Karpas-422 (cell line): ENCODE measurements around the gene SARS2. TPM values are rescaled to one million over a fixed set of nuclear protein-coding genes. Genes with fewer than 3 reads are reported as not detected.
A peak's percentile ranks its signal among the peaks of the same experiment; 100 is the strongest.

Experiments
- DNase-seq: peaks from one replicate; pipeline ENCODE4 v3.0.0-alpha.2; 2015
- H2AFZ ChIP-seq: fragments of 200-600 bp; sonication (generic); 2 replicates; pipeline ENCODE4 v1.6.1; 2014; ENCODE audit warnings: antibody characterized with exemption, low read length, mixed read lengths
- H3K27ac ChIP-seq: fragments of 200-600 bp; sonication (generic); 2 replicates; pipeline ENCODE4 v1.5.1; 2014; ENCODE audit warnings: mild to moderate bottlenecking, low read length, moderate library complexity
- H3K27me3 ChIP-seq: fragments of 200-600 bp; sonication (generic); 2 replicates; pipeline ENCODE4 v1.6.1; 2014; ENCODE audit warnings: low read length, mixed read lengths
- H3K36me3 ChIP-seq: fragments of 200-600 bp; sonication (generic); 2 replicates; pipeline ENCODE4 v1.6.1; 2014; ENCODE audit warnings: low read length, mixed read lengths; ENCODE audit not compliant: insufficient read depth
- H3K4me1 ChIP-seq: fragments of 200-600 bp; sonication (generic); 2 replicates; pipeline ENCODE4 v1.6.1; 2014; ENCODE audit warnings: mild to moderate bottlenecking, low read length, mixed read lengths
- H3K4me2 ChIP-seq: fragments of 200-600 bp; sonication (generic); 2 replicates; pipeline ENCODE4 v1.6.1; 2014; ENCODE audit warnings: low read length, low read depth, mild to moderate bottlenecking; ENCODE audit not compliant: poor library complexity, severe bottlenecking
- H3K4me3 ChIP-seq: fragments of 200-600 bp; sonication (generic); 2 replicates; pipeline ENCODE4 v1.5.1; 2014; ENCODE audit warnings: mild to moderate bottlenecking, antibody characterized with exemption, low read length, mixed read lengths
- H3K79me2 ChIP-seq: fragments of 200-600 bp; sonication (generic); 2 replicates; pipeline ENCODE4 v1.6.1; 2014; ENCODE audit warnings: mild to moderate bottlenecking, low read length, mixed read lengths
- H3K9ac ChIP-seq: fragments of 200-600 bp; sonication (generic); 2 replicates; pipeline ENCODE4 v1.6.0; 2014; ENCODE audit warnings: low read length
- H3K9me2 ChIP-seq: fragments of 200-600 bp; sonication (generic), shearing (Covaris generic); replicated peaks from 2 replicates; pipeline ENCODE4 v1.6.0; 2014; ENCODE audit warnings: mild to moderate bottlenecking, low read length, moderate library complexity; ENCODE audit not compliant: insufficient read depth
- H3K9me3 ChIP-seq: fragments of 300-700, 200-600 bp; sonication (generic); 2 replicates; pipeline ENCODE4 v1.6.1; 2014; ENCODE audit warnings: low read length, mixed read lengths
- H4K20me1 ChIP-seq: fragments of 200-600 bp; sonication (generic); 2 replicates; pipeline ENCODE4 v1.6.1; 2014; ENCODE audit warnings: mild to moderate bottlenecking, antibody characterized with exemption, low read length, low read depth; ENCODE audit not compliant: insufficient read depth
- total RNA-seq: library from RNA; depleted of rRNA; stranded (reverse); fragments of >200 nt; shearing (Covaris generic); gene quantifications from 2 replicates; pipeline ENCODE4 v1.2.3, GENCODE V29; 2014; ENCODE audit warnings: low replicate concordance

Gene SARS2
- total RNA-seq, 1 experiment from 2014 or later = 16.8 TPM

GRCh38 chr19:38907670-38908069 is 22.9 kb downstream of the SARS2 start:
- no peaks in the 10 kb centered on the region for H3K27me3 ChIP-seq
- H3K9ac ChIP-seq = no peak overlapping the region
- H3K9me3 ChIP-seq = no peaks in the 10 kb centered on the region
- H3K79me2 ChIP-seq = 0 out of 2 replicates have a peak, but pooled peaks cover 4% of the 10 kb centered on the region
- H3K9me2 ChIP-seq = no peaks in the 10 kb centered on the region
- H3K27ac ChIP-seq = no peak overlapping the region
- no peak overlapping the region for H2AFZ ChIP-seq
- no peak for DNase-seq
- no peak overlapping the region for H3K4me2 ChIP-seq
- no peaks in the 10 kb centered on the region; the same call in 1 of the 2 replicates for H3K36me3 ChIP-seq
- no peak overlapping the region for H3K4me3 ChIP-seq
- no peaks in the 10 kb centered on the region for H3K4me1 ChIP-seq
- no peaks in the 10 kb centered on the region for H4K20me1 ChIP-seq

GRCh38 chr19:38907227-38907626 is 23.3 kb downstream of the SARS2 start:
- H3K27ac ChIP-seq = no peak overlapping the region
- H3K4me2 ChIP-seq = no peak overlapping the region
- H3K79me2 ChIP-seq = 0 out of 2 replicates have a peak, but pooled peaks cover 4% of the 10 kb centered on the region
- no peaks in the 10 kb centered on the region for H3K9me2 ChIP-seq
- H3K9me3 ChIP-seq = no peaks in the 10 kb centered on the region
- H3K27me3 ChIP-seq = no peaks in the 10 kb centered on the region
- no peaks in the 10 kb centered on the region for H3K4me1 ChIP-seq
- H3K36me3 ChIP-seq = no peaks in the 10 kb centered on the region; the same call in 1 of the 2 replicates
- no peak overlapping the region for H3K9ac ChIP-seq
- no peak overlapping the region for H2AFZ ChIP-seq
- no peak for DNase-seq
- no peak overlapping the region for H3K4me3 ChIP-seq
- H4K20me1 ChIP-seq = no peaks in the 10 kb centered on the region

- no peak for DNase-seq
- Histone ChIP-seq H3K9me2 (no peaks in the 10 kb centered on the region), H3K36me3 (no peaks in the 10 kb centered on the region; the same call in 1 of the 2 replicates), H3K9ac (no peak overlapping the region), H4K20me1 (no peaks in the 10 kb centered on the region), H3K27me3 (no peaks in the 10 kb centered on the region), H3K4me3 (no peak overlapping the region), H2AFZ (no peak overlapping the region), H3K4me2 (no peak overlapping the region), H3K4me1 (peaks cover 6% of the 10 kb centered on the region), H3K9me3 (no peaks in the 10 kb centered on the region), H3K79me2 (peaks cover 17% of the 10 kb centered on the region), H3K27ac (no peak overlapping the region)
Observed at GRCh38 chr19:38905620-38906019, 24.9 kb downstream of the SARS2 start.

GRCh38 chr19:38904581-38905539 is 25.7 kb downstream of the SARS2 start:
- Histone ChIP-seq H3K36me3 (no peaks in the 10 kb centered on the region; the same call in 1 of the 2 replicates), H3K9ac (no peak overlapping the region), H3K27me3 (no peaks in the 10 kb centered on the region), H4K20me1 (no peaks in the 10 kb centered on the region), H3K4me3 (no peak overlapping the region), H2AFZ (no peak overlapping the region), H3K9me2 (no peaks in the 10 kb centered on the region), H3K9me3 (no peaks in the 10 kb centered on the region), H3K79me2 (peaks cover 23% of the 10 kb centered on the region), H3K4me2 (no peak overlapping the region), H3K27ac (no peak overlapping the region), H3K4me1 (peaks cover 7% of the 10 kb centered on the region)
- no peak for DNase-seq

GRCh38 chr19:38901683-38902082 is 28.9 kb downstream of the SARS2 start:
- Histone ChIP-seq H3K9me2 (no peaks in the 10 kb centered on the region), H2AFZ (no peak overlapping the region), H3K9me3 (no peaks in the 10 kb centered on the region), H3K79me2 (peaks cover 23% of the 10 kb centered on the region), H3K27me3 (no peaks in the 10 kb centered on the region), H3K4me1 (peaks cover 18% of the 10 kb centered on the region), H3K27ac (no peak overlapping the region), H4K20me1 (no peaks in the 10 kb centered on the region), H3K9ac (no peak overlapping the region), H3K36me3 (no peaks in the 10 kb centered on the region; the same call in 1 of the 2 replicates), H3K4me2 (no peak overlapping the region), H3K4me3 (no peak overlapping the region)
- DNase-seq = no peak

GRCh38 chr19:38900743-38901190 is 29.8 kb downstream of the SARS2 start:
- Histone ChIP-seq H3K27ac (0 out of 2 replicates have a peak overlapping the region, but pooled peaks have one; percentile 1), H3K27me3 (no peaks in the 10 kb centered on the region), H3K4me1 (peaks cover 18% of the 10 kb centered on the region), H3K9me2 (no peaks in the 10 kb centered on the region), H3K4me2 (peak overlapping the region; percentile 96), H2AFZ (no peak overlapping the region), H3K79me2 (peaks cover 23% of the 10 kb centered on the region), H3K9me3 (no peaks in the 10 kb centered on the region), H3K36me3 (no peaks in the 10 kb centered on the region; the same call in 1 of the 2 replicates), H3K4me3 (peak overlapping the region; percentile 83), H4K20me1 (no peaks in the 10 kb centered on the region), H3K9ac (peak overlapping the region; percentile 75)
- DNase-seq = no peak

GRCh38 chr19:38900202-38900629 is 30.3 kb downstream of the SARS2 start:
- DNase-seq = no peak
- Histone ChIP-seq H2AFZ (peak overlapping the region; percentile 15), H3K27me3 (no peaks in the 10 kb centered on the region), H3K36me3 (no peaks in the 10 kb centered on the region), H3K27ac (0 out of 2 replicates have a peak overlapping the region, but pooled peaks have one; percentile 1), H3K9ac (peak overlapping the region; percentile 75), H4K20me1 (no peaks in the 10 kb centered on the region), H3K9me2 (no peaks in the 10 kb centered on the region), H3K79me2 (peaks cover 23% of the 10 kb centered on the region), H3K4me3 (peak overlapping the region; percentile 83), H3K9me3 (no peaks in the 10 kb centered on the region), H3K4me2 (peak overlapping the region; percentile 96), H3K4me1 (peaks cover 18% of the 10 kb centered on the region)
